Panc1 (cell line): Measurements from ENCODE around the gene STAT4. TPM values are rescaled to one million over a fixed set of nuclear protein-coding genes. Genes with fewer than 3 reads are reported as not detected.

Experiments
- ATAC-seq: fragments of 200-7000 bp; cut with Tn5 transposase; 2 replicates; pipeline ENCODE4 v1.9.1; 2020; ENCODE audit warnings: mild to moderate bottlenecking, moderate library complexity
- BruUV-seq: library from RNA; stranded (reverse); fragments of 400-500 nt; replicated peaks from 2 replicates; lab custom pipeline; 2021; lab: Mats Ljungman, UMichigan
- CTCF ChIA-PET: fragments of 300-600 bp; sonication (Branson Sonifier 250); formaldehyde crosslinking; loops from one replicate; lab custom pipeline; 2022; ENCODE audit warnings: antibody characterized with exemption; lab: Charles Lee
- POLR2A ChIA-PET: fragments of 300-600 bp; sonication (Branson Sonifier 250); formaldehyde crosslinking; loops from one replicate; lab custom pipeline; 2022; ENCODE audit warnings: antibody characterized with exemption; lab: Charles Lee
- DNase-seq: peaks from one replicate; pipeline ENCODE4 v3.0.0-alpha.2; 2010; ENCODE audit warnings: low read depth, low spot score
- H3K27ac ChIP-seq: 2 replicates; pipeline ENCODE4 v1.5.1; 2011; ENCODE audit warnings: mild to moderate bottlenecking, low read length, inconsistent platforms
- H3K27me3 ChIP-seq: fragments of 200-500 bp; sonication (Bioruptor generic); 2 replicates; pipeline ENCODE4 v1.6.0; 2014; ENCODE audit warnings: low read length, inconsistent platforms; ENCODE audit not compliant: control insufficient read depth, insufficient read depth
- H3K36me3 ChIP-seq: fragments of 200-500 bp; sonication (Bioruptor generic); 2 replicates; pipeline ENCODE4 v1.5.1; 2014; ENCODE audit warnings: inconsistent platforms, mild to moderate bottlenecking, low read length, moderate library complexity; ENCODE audit not compliant: control insufficient read depth, insufficient read depth
- H3K4me1 ChIP-seq: 2 replicates; pipeline ENCODE4 v1.5.1; 2011; ENCODE audit warnings: inconsistent platforms, mild to moderate bottlenecking, low read length, moderate library complexity; ENCODE audit not compliant: control insufficient read depth, insufficient read depth
- H3K4me3 ChIP-seq, 2 experiments: 2 replicates each; pipeline ENCODE4 v1.5.1; 2011 to 2012; ENCODE audit warnings: low read depth in 2 of 2, low read length in 2 of 2, mild to moderate bottlenecking in 2 of 2, inconsistent platforms in 1 of 2, moderate library complexity in 1 of 2
- H3K9me3 ChIP-seq: fragments of 200-500 bp; sonication (Bioruptor generic); 2 replicates; pipeline ENCODE4 v1.5.1; 2014; ENCODE audit warnings: low read depth, mild to moderate bottlenecking, inconsistent platforms, low read length, moderate library complexity; ENCODE audit not compliant: control insufficient read depth, insufficient read depth
- POLR2AphosphoS5 ChIP-seq: IDR thresholded peaks from 2 replicates; pipeline ENCODE4 v1.6.1; 2012; ENCODE audit warnings: mild to moderate bottlenecking, low read depth, low read length, moderate library complexity
- REST ChIP-seq, 2 experiments: IDR thresholded peaks; 2 replicates each; pipeline ENCODE4 v1.6.1; 2011 to 2012; ENCODE audit warnings: low read depth in 2 of 2, control low read depth in 1 of 2, low read length in 1 of 2, mild to moderate bottlenecking in 1 of 2, moderate library complexity in 1 of 2; ENCODE audit not compliant: insufficient read depth in 1 of 2
- SIN3A ChIP-seq: IDR thresholded peaks from 2 replicates; pipeline ENCODE4 v1.6.1; 2012; ENCODE audit warnings: low read depth, mild to moderate bottlenecking, low read length, moderate library complexity, borderline replicate concordance; ENCODE audit not compliant: insufficient read depth
- TCF7L2 ChIP-seq: IDR thresholded peaks from 2 replicates; pipeline ENCODE4 v1.6.1; 2011; ENCODE audit warnings: mild to moderate bottlenecking, low read depth, low read length, inconsistent platforms
- in situ Hi-C: cut with HindIII; loops from 2 replicates; pipeline ENCODE4 v1.10.0; 2016; ENCODE audit warnings: low sequenced_read_pairs, low pct_unique_long_range_greater_than_20kb
- intact Hi-C: fragments of 100-400 bp; cut with micrococcal nuclease; formaldehyde crosslinking; loops from one replicate; pipeline ENCODE4 v1.10.0; 2022; ENCODE audit not compliant: unreplicated experiment
- total RNA-seq: library from RNA; stranded (reverse); gene quantifications from one replicate; pipeline ENCODE4 v1.2.1, GENCODE V29; 2021; ENCODE audit not compliant: unreplicated experiment
- TF ChIP-seq, protein P1 (sequence below): fragments of 450-650 bp; IDR thresholded peaks from 2 replicates; pipeline ENCODE4 v1.5.1; 2017; ENCODE audit warnings: mild to moderate bottlenecking

The STAT4 gene
- total RNA-seq, 1 experiment from 2014 or later, result 0.05 TPM

GRCh38 chr2:191166111-191166755, 15.4 kb upstream of the STAT4 start:
- Histone ChIP-seq H3K27ac (peak overlapping the region; percentile 60), H3K36me3 (no peaks in the 10 kb centered on the region), H3K9me3 (no peaks in the 10 kb centered on the region), H3K4me1 (peaks cover 29% of the 10 kb centered on the region), H3K4me3 (no peak overlapping the region), H3K27me3 (no peaks in the 10 kb centered on the region)
- intact Hi-C loops (loop anchor here (5.0 to 10.0 kb wide), 2 partner anchors 219 to 336 kb away; no protein-coding TSS in a partner anchor), in situ Hi-C loops (no loop called here)
- BruUV-seq, result no TSS peak
- DNase-seq, result no peak
- CTCF ChIA-PET, result interaction anchor here (0.7 kb wide), 1 partner anchor 376 kb away, joined by 4 read pairs; no protein-coding TSS in a partner anchor
- no peak for ATAC-seq
- POLR2A ChIA-PET, result no interaction called here
- TF ChIP-seq SIN3A (no peak), REST (IDR thresholded peaks at IDR 0.05; ENCODE audit: insufficient read depth in 1 of 2, low read depth in 2 of 2, low read length in 1 of 2) (no peak), POLR2AphosphoS5 (no peak), TCF7L2 (no peak)
- TF ChIP-seq, protein P1, sequence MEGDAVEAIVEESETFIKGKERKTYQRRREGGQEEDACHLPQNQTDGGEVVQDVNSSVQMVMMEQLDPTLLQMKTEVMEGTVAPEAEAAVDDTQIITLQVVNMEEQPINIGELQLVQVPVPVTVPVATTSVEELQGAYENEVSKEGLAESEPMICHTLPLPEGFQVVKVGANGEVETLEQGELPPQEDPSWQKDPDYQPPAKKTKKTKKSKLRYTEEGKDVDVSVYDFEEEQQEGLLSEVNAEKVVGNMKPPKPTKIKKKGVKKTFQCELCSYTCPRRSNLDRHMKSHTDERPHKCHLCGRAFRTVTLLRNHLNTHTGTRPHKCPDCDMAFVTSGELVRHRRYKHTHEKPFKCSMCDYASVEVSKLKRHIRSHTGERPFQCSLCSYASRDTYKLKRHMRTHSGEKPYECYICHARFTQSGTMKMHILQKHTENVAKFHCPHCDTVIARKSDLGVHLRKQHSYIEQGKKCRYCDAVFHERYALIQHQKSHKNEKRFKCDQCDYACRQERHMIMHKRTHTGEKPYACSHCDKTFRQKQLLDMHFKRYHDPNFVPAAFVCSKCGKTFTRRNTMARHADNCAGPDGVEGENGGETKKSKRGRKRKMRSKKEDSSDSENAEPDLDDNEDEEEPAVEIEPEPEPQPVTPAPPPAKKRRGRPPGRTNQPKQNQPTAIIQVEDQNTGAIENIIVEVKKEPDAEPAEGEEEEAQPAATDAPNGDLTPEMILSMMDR, result no peak

DNA sequence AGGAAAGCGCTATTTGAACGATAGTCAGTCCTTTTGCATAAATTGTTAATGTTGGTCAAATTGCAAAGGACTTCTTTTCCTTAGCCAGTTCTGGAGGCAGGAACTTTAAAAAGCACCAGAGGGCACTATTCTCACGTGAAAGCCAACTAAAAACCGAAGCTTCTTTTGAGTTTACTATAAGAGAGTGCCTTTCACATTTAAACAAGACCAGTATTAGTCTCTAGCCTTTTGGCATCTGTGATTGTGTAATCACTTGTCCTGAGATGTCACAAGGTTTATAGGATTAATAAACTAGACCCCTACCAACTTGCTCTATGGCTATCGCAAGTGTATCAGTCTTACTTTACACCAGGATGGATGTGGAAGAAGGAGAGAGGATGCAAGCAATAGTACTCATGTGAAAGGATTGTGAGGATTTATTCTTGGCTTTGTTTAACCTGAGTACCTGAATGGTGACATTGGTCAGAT, 14.4 kb upstream of the STAT4 start:
- Histone ChIP-seq H3K4me3 (no peak overlapping the region), H3K4me1 (peaks cover 18% of the 10 kb centered on the region), H3K9me3 (no peaks in the 10 kb centered on the region), H3K36me3 (no peaks in the 10 kb centered on the region), H3K27me3 (no peaks in the 10 kb centered on the region), H3K27ac (peak overlapping the region; percentile 60; the same call in 1 of the 2 replicates)
- TF ChIP-seq, protein P1, result peak; percentile 66; the same call in 1 of the 2 replicates
- TF ChIP-seq SIN3A, result no peak
- no peak for TF ChIP-seq POLR2AphosphoS5
- ATAC-seq (peak; percentile 85), DNase-seq (peak; percentile 54)
- ChIA-PET POLR2A (no interaction called here), CTCF (interaction anchor here (0.6 to 1.0 kb wide), 3 partner anchors 13 to 360 kb away, joined by 3 to 4 read pairs (median 3); no protein-coding TSS in a partner anchor)
- intact Hi-C loops, result loop anchor here (1.0 to 10.0 kb wide), 3 partner anchors 220 to 356 kb away; no protein-coding TSS in a partner anchor
- in situ Hi-C loops, result no loop called here
- BruUV-seq, result no TSS peak
